Kasumi-1 (cell line): Measurements from ENCODE around the gene EFCAB8.
A peak's percentile ranks its signal among the peaks of the same experiment; 100 is the strongest.
"Not testable (repeated sequence)": the region's sequence is repeated elsewhere in the genome, so short reads cannot be mapped to it uniquely, and the experiment has no call there.

Experiments used
- DNase-seq, 2 experiments: peaks; one replicate each; lab custom pipeline; 2025; lab: John Stamatoyannopoulos, UW

The EFCAB8 gene

DNA sequence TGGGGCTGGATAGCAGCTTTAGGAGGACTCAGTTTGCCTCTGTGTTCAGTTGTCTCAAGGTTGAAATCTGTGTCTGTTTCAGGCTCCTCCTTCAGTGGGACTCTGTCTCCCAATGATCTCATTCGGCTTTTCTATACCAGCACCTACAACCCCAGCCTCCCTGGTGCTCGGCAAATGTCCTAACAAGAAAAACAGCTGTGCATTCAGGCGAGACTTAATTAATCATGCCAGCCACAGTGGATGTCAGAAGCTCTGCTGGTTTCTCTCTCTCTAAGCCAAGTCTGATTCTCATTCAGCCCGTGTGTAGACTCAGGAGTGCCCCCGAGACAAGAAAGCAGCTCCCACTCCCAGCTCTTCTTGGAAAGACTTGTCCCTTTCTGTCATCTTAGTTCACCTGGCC lies 98.7 kb downstream of the EFCAB8 start:
- no peak for DNase-seq

DNA sequence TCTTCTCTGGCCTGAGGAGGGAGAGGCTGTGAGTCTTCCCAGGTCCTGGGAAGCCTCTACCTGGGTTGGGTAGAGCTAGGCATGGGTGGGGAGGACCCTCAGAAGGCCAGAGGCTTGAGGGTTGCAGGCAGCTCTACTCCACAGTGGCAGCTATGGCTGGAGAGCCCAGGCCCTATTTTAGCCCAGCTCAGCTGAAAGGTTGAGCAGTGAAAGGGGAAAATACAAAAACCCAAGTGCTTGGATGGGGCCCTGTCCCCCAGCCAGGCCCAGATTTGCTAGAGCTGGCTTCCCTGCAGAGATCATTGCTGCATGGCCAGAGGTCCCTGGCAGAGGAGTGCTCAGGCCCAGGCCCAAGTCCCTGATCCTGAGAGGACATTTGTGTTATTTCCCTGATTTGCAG lies 99.9 kb downstream of the EFCAB8 start:
- no peak for DNase-seq

DNA sequence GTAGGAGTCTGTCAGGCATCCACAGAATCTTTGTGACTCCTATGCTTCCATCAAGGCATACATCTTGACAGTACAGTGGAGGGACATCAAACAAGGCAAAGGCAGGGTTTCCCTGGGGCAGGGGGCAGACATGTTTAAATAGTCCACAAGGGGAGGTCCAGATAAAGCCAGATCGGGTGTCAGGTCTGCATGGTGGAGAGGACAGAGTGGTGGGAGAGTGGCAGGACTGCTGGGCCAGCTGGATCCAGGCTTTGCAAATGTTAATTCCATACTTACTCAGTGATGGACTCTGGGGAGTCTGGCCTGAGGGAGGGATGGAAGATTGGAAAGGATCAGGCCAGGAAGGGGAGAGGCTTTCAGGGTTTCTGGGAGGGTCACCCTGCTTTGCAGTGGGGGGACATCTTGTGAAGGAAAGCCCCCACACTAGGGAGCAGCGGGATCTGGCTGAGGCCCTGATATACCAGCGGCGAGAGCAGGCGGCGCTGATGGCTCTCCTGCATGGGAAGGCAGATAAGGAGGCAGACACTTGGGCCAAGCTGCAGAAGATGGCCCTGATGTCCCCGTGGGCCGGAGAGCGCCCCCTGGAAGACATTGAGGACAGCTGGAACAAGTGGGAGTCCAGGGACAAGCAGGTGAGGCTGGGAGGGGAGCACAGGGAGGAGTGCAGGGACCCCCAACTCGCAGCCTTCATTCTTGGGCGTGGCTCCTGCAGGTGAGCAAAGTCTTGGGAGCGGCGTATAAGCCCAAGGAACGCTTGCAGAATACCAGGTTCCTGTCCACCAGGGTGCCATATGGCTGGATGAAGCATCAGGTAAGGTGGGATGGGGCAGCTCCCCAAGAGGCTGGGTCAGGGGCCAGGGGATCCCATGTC lies 100.9 kb downstream of the EFCAB8 start:
- no peak for DNase-seq

DNA sequence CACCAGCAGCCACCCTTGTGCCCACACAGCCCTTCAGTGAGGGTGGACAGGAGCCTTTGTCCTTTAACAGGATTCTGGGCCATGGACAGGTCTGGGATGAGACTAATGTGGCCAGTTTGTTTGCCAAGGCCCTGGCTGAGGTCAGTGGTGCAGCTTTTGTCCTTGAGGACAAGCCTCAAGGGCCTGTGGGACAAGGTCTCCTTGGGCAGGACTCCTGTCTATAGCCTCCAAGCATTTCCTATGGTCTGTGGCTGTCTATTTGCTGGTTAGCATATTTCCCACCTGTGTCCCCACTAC lies 101.4 kb downstream of the EFCAB8 start:
- DNase-seq, result no peak

DNA sequence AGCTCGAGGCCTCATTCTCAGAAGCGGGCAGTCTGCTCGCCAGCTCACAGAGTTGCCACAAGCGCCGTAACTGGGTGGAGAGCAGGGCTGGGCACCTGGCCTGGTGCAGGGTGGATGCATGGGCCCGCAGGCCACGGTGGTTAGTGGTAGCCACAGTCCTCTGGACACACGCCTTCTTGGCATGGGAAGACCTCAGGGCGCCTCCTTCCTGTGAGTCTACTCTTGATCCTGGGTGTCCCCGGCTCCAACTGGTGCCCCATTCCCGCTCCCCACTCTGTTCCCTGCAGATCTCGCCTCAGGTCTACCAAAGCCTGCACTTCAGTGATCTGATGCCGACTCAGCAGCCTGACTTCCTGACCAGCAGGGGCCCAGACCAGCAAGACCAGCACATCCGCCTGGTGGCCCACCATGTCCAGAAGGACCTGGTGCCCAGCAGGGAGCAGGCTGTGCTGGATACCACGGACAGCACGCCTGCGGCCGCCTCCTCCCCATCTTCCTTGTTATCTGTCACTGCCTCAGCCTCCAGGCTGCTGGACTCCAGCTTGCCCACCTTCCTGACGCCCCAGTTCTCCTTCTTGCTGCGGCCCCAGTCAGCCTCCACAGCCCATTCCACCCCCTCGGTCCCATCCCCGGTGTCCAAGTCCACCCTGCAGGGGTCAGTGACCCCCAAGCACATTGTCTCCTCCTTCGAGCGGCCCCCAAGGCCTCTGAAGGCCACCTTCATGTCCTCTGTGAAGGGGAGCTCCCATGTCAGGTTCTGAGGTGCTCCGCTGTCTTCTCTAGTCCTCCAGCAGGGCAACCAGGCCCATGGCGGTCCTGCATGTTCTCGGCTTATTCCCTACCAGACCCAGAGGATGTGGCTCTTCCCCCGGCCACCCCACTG lies 102.4 kb downstream of the EFCAB8 start:
- DNase-seq, result no peak

DNA sequence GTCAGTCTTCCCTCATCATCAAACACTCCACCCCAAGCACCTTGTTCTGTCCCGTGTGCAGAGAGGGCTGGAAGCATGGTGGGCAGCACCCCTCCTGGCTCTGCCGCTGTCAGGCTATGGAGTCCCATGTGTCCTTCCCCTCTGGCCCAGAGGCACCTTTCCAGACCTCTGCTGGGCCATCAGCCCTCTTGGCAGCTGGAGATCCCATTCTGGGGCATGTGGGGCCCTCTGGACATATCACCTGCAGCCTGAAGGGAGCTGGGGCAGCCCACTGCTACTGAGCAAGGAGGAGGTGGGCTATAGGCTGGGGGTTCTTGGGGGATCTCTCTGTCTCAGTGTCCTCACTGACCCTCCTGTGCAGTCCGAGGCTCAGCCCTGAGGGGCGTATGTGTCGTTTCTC lies 103.3 kb downstream of the EFCAB8 start:
- no peak for DNase-seq

DNA sequence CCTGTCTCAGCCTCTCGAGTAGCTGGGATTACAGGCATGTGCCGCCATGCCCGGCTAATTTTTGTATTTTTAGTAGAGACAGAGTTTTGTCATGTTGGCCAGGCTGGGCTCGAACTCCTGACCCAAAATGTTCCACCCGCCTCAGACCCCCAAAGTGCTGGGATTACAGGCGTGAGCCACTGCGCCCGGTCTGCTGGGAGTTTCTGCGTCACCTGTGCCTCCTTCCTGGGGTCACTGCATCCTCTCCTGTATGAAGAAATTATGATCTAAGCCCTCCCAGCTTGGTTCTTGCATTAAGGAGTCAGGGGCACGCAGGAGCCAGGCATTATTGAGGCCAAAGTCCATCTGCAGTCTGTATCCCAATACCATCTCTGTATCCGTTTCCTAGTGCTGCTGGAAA lies 103.9 kb downstream of the EFCAB8 start:
- not testable (repeated sequence) for DNase-seq

DNA sequence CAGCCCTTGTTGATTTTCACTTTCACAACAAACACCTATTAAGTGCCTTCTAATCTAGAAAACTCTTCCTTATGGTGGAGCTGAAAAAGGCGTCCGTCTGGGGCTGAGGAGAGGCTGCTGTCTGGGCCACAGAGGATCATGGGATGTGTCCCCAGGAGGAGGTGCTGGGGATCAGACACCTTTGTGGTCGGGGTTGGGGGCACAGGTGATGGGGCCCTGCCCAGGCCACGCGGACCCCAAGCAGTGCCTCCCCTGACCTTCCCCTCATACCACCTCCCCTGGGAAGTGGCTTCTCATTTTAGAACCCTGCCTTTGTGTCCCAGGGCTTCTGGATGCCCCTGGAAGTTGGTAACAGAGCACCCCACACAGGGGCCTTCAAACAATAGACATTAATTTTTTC lies 104.5 kb downstream of the EFCAB8 start:
- DNase-seq, result no peak

DNA sequence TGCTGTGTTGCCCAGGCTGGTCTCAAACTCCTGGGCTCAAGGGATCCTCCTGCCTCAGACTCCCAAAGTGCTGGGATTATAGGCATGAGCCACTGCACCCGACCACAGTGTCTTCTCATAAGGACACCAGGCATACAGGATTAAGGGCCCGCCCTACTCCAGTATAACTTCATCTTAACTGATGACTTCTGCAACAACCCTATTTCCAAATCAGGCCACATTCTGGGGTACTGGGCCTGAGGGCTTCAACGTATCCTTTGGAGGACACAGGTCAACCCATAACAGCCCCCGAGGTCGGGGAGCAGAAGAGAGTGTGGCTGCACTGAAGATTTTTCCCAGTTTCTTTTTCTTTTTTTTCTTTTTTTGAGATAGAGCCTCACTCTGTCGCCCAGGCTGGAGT lies 105.9 kb downstream of the EFCAB8 start:
- no peak for DNase-seq

DNA sequence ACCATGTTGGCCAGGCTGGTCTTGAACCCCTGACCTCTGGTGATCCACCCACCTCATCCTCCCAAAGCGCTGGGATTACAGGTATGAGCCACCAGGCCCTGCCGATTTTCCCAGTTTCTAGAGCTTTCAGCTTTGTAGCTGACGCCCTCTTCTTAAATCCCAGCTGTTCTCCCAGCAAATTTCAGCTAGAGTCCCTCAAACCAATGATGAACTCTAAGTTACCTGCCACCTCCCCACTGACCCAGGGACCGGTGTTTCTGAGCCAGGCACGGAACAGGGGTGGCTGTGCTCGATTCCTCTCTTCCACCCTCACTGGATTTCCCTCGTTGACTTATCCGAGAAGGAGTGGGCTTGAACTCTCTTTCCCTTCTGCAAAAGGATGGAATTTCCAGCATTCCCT lies 106.4 kb downstream of the EFCAB8 start:
- no peak for DNase-seq

DNA sequence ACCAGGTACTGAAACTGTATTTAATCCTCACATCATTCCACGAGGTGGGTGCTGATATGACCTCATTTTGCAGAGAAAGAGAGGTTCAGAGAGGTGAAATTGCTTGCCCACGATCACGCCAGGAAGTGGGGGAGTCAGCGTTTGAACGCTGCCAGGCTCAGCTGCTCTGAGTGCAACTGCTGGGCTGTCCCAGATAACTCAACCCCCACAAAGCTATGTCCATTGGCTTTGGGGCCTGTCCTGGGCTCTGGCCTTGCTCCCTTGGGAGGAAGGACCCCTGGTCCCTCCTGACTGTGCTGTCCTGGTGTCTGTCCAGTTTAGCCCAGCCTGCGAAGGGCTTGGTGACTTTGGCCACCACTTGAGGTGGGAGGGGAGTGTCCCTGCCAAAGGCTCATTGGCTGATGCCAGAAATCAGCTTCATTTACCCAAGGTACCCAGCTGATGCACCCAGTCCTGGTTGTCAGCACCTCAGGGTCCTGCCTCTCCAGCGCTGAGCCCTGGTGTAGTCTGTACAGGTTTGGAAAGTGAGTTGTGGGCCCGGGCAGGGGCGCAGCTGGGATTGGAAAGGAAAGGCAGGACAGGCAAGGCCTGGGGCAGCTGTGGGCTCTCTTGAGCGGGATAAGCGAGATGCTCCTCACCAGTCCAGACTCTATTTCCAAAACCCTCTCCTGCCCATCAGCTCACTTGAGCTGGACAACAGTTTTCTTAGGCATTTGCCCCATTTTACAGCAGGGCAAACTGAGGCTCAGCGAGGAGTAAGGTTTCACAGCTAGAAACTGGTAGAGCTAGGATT lies 107.1 kb downstream of the EFCAB8 start:
- DNase-seq, result no peak

DNA sequence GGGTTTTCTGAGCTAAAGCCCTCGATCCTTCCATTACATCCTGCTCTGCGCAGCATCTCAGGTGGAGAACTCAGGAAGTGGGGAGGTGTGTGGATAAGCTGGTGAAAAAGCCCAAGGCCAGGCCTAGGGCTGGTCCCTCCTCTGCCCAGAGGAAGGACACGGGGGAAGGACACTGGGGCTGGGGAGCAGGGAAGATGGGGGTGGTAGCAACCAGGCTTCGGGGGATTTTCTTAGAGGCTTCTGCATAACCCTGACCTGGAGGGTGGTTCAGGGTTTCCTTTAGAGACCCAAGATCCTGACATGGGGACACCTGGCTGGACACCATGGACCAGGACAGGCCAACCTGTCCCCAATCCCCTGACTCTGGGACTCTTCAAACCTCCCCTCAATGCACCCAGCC lies 107.7 kb downstream of the EFCAB8 start:
- DNase-seq, result no peak

DNA sequence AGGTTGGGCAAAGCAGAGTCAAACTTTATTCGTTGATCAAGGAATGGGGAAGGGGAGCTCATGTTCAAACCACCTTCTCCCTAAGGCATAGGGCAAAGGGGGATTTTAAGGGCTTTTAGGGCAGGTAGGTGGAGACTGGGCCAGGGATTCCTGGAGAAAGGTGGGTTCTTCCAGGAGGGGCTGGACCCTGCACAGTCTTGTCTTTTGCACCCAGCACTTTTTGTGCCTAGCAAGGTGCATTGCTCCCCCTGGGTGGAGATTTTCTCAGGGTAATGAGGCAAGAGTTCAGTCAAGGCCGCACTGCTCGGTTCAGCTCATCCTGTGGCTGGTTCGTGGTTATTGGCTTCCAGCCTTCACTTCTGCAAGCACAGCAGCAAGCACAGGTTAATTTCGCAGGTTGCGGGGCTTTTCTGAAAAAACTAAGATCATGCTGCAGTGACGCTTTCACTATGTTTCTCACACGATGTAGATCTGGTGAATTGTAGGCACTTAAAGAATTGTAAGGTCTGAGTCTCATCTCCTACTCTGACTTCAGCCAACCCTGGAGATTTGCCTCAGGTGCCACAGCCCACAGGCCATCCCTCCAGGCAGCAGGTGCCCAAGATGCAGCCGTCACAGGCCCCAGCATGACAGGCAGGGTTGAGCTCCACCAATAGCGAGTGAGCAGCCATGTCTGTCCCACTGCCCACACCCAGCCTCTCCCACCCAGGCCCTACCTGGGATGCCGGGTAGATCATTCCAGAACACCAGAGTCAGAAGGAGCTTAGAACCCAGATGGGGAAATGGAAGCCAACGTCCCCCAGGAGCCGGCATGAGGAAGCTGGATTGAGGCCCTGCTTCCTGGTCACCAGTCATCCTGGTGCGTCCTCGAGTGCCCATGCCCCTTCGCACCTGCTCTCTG lies 108.4 kb downstream of the EFCAB8 start:
- DNase-seq, result no peak

DNA sequence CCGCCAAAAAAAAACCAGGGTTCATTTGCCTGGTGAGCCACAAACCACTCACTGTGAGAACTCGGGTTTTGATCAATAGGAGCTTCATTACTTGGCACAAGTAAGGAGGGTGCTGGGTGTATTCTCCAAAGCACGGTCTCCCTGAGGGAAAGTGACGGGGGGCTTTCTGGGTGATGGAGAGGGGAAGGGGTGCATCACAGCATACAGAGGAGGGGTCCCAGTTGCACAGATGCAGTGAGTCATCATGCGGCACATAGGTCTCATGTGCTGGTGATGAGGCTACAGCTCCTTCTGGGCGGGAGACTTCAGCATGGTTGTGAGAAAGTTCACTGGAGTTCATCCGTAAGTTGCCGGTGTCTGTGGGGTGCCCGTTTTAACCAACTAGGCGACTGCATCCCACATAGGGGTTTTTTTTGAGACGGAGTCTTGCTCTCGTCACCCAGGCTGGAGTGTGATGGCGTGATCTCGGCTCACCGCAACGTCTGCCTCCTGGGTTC lies 109.3 kb downstream of the EFCAB8 start:
- DNase-seq, result no peak

DNA sequence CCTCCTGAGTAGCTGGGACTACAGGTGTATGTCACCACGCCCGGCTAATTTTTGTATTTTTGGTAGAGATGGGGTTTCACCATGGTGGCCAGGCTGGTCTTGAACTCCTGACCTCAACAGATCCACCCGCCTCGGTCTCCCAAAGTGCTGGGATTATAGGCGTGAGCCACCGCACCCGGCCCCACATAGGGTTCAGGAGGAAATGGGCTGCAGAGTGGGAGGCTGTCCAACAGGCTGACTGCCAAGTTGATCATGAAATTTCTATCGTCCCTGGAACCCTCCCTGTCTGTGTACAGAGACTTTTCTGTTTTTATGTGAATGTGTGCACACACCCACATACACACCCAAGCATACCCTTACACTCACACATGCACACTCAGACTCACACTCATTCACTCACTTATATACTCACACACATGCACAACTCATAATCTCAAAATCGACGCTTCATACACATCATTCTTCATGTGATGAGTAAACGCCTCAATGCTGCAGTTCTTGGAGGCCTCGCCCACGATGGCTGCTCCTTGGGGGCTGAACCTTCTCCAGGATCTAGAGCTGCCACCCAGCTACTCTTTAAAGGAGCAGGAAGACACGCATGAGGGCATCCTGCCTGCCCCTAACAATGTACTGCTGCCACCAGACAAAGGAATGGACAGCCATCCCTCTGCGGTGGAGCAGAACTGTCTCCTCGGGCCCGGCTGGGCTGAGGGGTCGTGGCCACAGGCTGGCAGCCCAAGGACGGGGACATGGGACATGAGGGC lies 109.9 kb downstream of the EFCAB8 start:
- no peak for DNase-seq

DNA sequence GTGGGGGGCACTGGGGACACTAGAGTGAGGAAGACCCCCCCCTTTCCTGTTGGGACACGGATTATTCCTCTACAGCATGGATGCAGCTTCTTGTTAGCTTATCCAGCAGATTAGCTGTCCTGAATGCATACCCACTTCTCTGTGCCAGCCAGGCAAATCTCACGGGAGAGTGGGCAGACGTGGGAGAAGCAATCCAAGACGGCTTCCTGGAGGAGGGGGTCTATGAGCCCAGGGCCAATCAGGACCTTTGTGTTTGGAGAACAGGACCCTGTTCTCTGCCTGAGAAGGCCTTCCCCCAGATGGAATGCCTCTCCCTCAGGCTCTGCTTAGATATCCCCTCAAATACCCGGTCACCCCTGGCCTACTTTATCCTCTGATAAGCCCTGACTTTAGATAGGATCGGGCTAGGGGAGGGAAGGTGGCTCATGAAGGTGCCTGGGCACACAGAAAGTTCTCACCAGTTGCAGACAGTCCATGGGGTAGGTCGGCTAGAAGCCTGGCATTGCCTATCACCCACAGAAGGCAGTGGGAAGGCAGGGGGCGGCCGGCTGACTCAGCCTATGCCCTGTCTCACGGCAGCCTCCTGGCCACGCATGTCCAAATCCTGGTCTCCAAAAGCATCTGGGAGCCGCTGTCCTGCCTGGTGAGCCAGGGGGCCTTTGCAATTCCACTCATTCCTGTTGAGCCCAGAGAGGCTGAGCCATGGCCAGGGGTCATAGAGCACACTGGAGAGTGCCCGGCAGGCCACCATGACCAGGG lies 110.8 kb downstream of the EFCAB8 start:
- no peak for DNase-seq

DNA sequence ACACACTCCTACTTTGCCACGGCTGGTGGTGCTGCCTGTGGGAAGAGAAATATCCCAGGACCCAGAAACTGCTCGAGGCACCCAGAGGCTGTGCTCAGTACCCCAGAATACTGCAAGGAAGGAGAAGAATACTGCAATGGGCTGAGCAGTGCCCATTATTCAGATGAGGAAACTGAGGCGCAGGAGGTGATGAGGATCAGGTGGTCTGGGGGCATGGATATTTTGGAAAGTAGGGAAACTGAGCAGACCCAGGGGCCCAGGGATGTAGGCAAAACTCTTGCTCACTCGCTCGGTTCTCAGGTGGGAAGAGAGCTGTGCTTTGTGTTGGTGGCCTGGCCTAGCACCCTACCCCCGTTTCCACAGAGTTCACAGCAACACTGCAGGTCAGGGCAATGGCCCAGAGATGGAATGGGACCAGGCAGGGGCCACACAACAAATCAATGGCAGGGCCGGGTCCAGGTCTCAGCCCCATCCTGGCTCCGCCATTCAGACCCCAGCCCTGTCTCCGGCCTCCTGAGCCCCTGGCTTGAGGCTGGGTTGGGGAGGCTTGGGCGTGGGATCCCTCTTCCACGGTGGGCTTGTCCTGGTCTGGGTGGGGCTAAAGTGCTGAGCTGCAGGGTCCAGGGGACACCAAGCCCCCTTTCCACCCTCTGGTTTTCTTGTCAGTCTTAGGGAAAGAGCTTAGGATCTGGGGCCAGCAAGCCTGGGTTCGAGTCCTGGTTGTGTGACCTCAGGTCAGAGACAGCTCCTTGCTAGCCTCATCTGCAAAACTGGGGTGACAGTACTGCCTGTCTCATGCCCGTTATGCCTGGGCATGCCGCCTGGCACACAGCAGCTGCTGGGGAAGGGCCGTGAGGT lies 111.6 kb downstream of the EFCAB8 start:
- DNase-seq, result no peak

DNA sequence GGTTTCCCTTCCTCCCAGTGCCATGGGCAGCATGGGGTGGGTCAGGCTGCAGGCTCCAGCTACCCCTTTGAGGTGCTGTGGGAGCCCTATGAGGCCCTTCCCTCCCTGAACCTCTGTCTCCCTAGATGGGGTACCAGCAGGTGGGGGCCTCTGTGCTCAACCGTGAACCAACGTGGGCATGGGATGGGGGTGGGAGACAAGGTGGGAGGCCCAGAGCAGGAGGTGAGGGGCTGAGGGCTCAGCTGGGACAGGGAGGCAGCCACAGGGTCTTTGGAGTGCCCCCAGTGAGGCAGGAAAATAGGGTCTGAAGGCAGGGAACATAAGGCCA lies 112.2 kb downstream of the EFCAB8 start:
- no peak for DNase-seq

DNA sequence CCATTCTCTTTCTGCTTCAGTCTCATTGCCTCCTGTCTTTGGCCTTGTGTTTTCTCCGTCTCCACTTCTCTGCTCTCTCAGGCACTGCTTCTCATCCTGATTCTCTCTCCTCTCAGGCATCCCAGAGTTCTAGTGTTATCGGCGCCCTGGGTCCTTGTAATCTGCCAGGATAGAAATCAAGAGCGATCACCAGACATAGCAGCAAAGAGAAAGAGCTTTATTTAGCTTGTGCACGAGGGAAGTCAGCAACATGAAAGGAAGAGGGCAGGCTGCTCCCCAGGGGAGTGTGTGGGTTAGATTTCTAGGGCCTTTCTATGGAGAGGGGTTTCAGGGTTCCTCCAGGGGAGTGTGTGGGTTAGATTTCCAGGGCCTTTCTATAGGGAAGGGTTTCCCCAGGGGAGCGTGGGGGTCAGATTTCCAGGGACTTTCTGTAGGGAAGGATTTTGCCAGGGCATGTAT lies 113.0 kb downstream of the EFCAB8 start:
- DNase-seq, result peak; percentile 54 to 55
